Stomach (tissue), 9 donors: Measurements from ENCODE around the gene SMC1B. TPM values are rescaled to one million over a fixed set of nuclear protein-coding genes. Genes with fewer than 3 reads are reported as not detected.
"Not testable (repeated sequence)": the region's sequence is repeated elsewhere in the genome, so short reads cannot be mapped to it uniquely, and the experiment has no call there.

Experiments used
- DNase-seq, 2 donors: peaks; one replicate each; pipeline versions ENCODE4 v3.0.0 to v3.0.0-alpha.2; 2013 to 2019
- H3K27ac ChIP-seq, 5 donors: fragments of 200-600 bp in 4 of 5; sonication (generic) in 4 of 5; one replicate each; pipeline ENCODE4 v1.5.1; 2013 to 2019; ENCODE audit warnings: mild to moderate bottlenecking in 1 of 5, moderate library complexity in 1 of 5
- H3K27me3 ChIP-seq, 3 donors: fragments of 200-600 bp; sonication (generic); one replicate each; pipeline ENCODE4 v1.5.1; 2017 to 2019; ENCODE audit warnings: mixed run types in 1 of 3
- H3K36me3 ChIP-seq, 4 donors: fragments of 200-600 bp; sonication (generic); 1 replicate in 3 of 4; 2 replicates in 1 of 4; pipeline ENCODE4 v1.5.1; 2016 to 2019
- H3K4me1 ChIP-seq, 4 donors: fragments of 200-600 bp; sonication (generic); one replicate each; pipeline ENCODE4 v1.5.1; 2016 to 2019
- H3K4me3 ChIP-seq, 4 donors: fragments of 200-600 bp; sonication (generic) in 3 of 4; one replicate each; pipeline ENCODE4 v1.5.1; 2016 to 2019; ENCODE audit warnings: mild to moderate bottlenecking in 1 of 4
- H3K9me3 ChIP-seq, 4 donors: fragments of 200-600 bp; sonication (generic); one replicate each; pipeline ENCODE4 v1.5.1; 2016 to 2019
- CTCF ChIP-seq, 7 experiments: fragments of 450-650 bp in 4 of 7; fragments of 200-600 bp in 3 of 7; sonication (generic) in 3 of 7; IDR thresholded peaks; one replicate each; pipeline ENCODE4 v1.5.1; 2016 to 2019; ENCODE audit warnings: antibody characterized with exemption in 7 of 7, control low read depth in 2 of 7, mild to moderate bottlenecking in 1 of 7
- EP300 ChIP-seq: sonication (generic); formaldehyde crosslinking; IDR thresholded peaks from one replicate; pipeline ENCODE4 v1.6.1; 2017; ENCODE audit warnings: antibody characterized with exemption
- POLR2A ChIP-seq, 4 donors: fragments of 450-650 bp; IDR thresholded peaks; one replicate each; pipeline ENCODE4 v1.6.1; 2016; ENCODE audit warnings: antibody characterized with exemption in 4 of 4, control low read depth in 2 of 4, mild to moderate bottlenecking in 1 of 4, moderate library complexity in 1 of 4
- POLR2AphosphoS5 ChIP-seq, 3 donors: sonication (generic); formaldehyde crosslinking; IDR thresholded peaks; one replicate each; pipeline ENCODE4 v1.6.1; 2016; ENCODE audit warnings: antibody characterized with exemption in 3 of 3
- WGBS, 5 donors: extraction: QIAGEN DNeasy Blood & Tissue Kit in 3 of 5; methylation state at CpG; one replicate each; pipeline versions ENCODE4 v1.1.5 to v1.1.7; 2013 to 2018; 5-methylcytosine and 5-hydroxymethylcytosine counted together
- intact Hi-C: fragments of 100-400 bp; cut with DNase I; formaldehyde crosslinking; loops from one replicate; pipeline ENCODE4 v1.15.1; 2023; ENCODE audit warnings: low total_unique reads
- polyA plus RNA-seq, 3 donors: library from polyadenylated mRNA; stranded (reverse); fragments of 200-250 nt; gene quantifications; one replicate each; pipeline ENCODE4 v1.2.3, GENCODE V29; 2013
- total RNA-seq, 5 donors: library from RNA; depleted of rRNA; stranded (reverse); fragments of >200 nt; gene quantifications; one replicate each; pipeline versions ENCODE4 v1.1.0 to v1.2.3, GENCODE V29; 2014 to 2016
- donor health status: healthy with polysubstance abuse.
- donor health status: Bipolar disorder and iron deficiency.
- donor health status: healthy.

The SMC1B gene
- total and polyA plus RNA-seq, 8 donors, result 0.05 TPM; not detected in 7

GRCh38 chr22:45438336-45438735 lies 24.9 kb upstream of the SMC1B start:
- Histone ChIP-seq H3K27ac (no peak overlapping the region), H3K4me3 (no peak overlapping the region), H3K36me3 (no peaks in the 10 kb centered on the region), H3K9me3 (no peaks in the 10 kb centered on the region), H3K4me1 (peaks cover 0 to 19% (median 8%) of the 10 kb centered on the region in 4 donors), H3K27me3 (no peaks in the 10 kb centered on the region)
- DNase-seq, result peak in 1 of 2 donors; percentile 33
- no peak for TF ChIP-seq POLR2A (IDR thresholded peaks at IDR 0.05)
- TF ChIP-seq POLR2AphosphoS5 (IDR thresholded peaks at IDR 0.05), result no peak
- no peak for TF ChIP-seq EP300
- TF ChIP-seq CTCF (IDR thresholded peaks at IDR 0.05), result no peak
- intact Hi-C loops, result no loop called here

GRCh38 chr22:45436871-45437517 lies 23.6 kb upstream of the SMC1B start:
- H3K4me1 ChIP-seq, result peaks cover 0 to 19% (median 8%) of the 10 kb centered on the region in 4 donors
- H3K36me3 ChIP-seq, intact Hi-C loops, H3K27ac ChIP-seq, H3K4me3 ChIP-seq, H3K27me3 ChIP-seq, DNase-seq, H3K9me3 ChIP-seq: not testable (repeated sequence)
- 73 to 90% (median 83%) methylated on average over 10 to 34 of the region's 34 CpGs for WGBS, 5 donors

GRCh38 chr22:45435544-45436139 lies 22.2 kb upstream of the SMC1B start:
- no peak overlapping the region for H3K4me3 ChIP-seq
- intact Hi-C loops, result no loop called here
- no peaks in the 10 kb centered on the region for H3K9me3 ChIP-seq
- DNase-seq, result peak; percentile 92 to 96
- peaks cover 0 to 11% (median 8%) of the 10 kb centered on the region in 4 donors for H3K4me1 ChIP-seq
- TF ChIP-seq EP300 (no peak), CTCF (IDR thresholded peaks at IDR 0.05) (peak in 6 of 7 experiments; percentile 83 to 98 (median 96)), POLR2AphosphoS5 (IDR thresholded peaks at IDR 0.05) (peak in 2 of 3 donors; percentile 43 to 84), POLR2A (IDR thresholded peaks at IDR 0.05) (no peak)
- H3K27me3 ChIP-seq, result no peaks in the 10 kb centered on the region
- H3K36me3 ChIP-seq, result no peaks in the 10 kb centered on the region
- 2 to 6% (median 5%) methylated on average over 18 to 20 of the region's 20 CpGs for WGBS, 5 donors
- peak overlapping the region; percentile 4 to 70 (median 63) for H3K27ac ChIP-seq

- no peak for TF ChIP-seq POLR2AphosphoS5 (IDR thresholded peaks at IDR 0.05)
- no peak for TF ChIP-seq EP300
- TF ChIP-seq CTCF (IDR thresholded peaks at IDR 0.05), result no peak
- no peak for TF ChIP-seq POLR2A (IDR thresholded peaks at IDR 0.05)
- DNase-seq, result no peak
- WGBS, 5 donors, result 75 to 87% (median 85%) methylated on average over 5 to 6 of the region's 6 CpGs
- no peaks in the 10 kb centered on the region for H3K27me3 ChIP-seq
- H3K9me3 ChIP-seq, result no peaks in the 10 kb centered on the region
- H3K36me3 ChIP-seq, result no peaks in the 10 kb centered on the region
- intact Hi-C loops, result no loop called here
- H3K4me3 ChIP-seq, result no peak overlapping the region
- peak overlapping the region in 4 of 5 donors; percentile 31 to 70 (median 66) for H3K27ac ChIP-seq
- H3K4me1 ChIP-seq, result peaks cover 0 to 11% (median 8%) of the 10 kb centered on the region in 4 donors
These were observed 21.6 kb upstream of the SMC1B start for GRCh38 chr22:45434981-45435380.

- H3K27me3 ChIP-seq, result no peaks in the 10 kb centered on the region
- H3K27ac ChIP-seq, result no peak overlapping the region
- peaks cover 0 to 9% (median 7%) of the 10 kb centered on the region in 4 donors for H3K4me1 ChIP-seq
- no peaks in the 10 kb centered on the region for H3K36me3 ChIP-seq
- H3K4me3 ChIP-seq, result no peak overlapping the region
- intact Hi-C loops, result no loop called here
- H3K9me3 ChIP-seq, result peaks cover 0 to 7% (median 0%) of the 10 kb centered on the region in 4 donors
- no peak for DNase-seq
- TF ChIP-seq POLR2AphosphoS5 (IDR thresholded peaks at IDR 0.05), result no peak
- no peak for TF ChIP-seq CTCF (IDR thresholded peaks at IDR 0.05)
- no peak for TF ChIP-seq EP300
- no peak for TF ChIP-seq POLR2A (IDR thresholded peaks at IDR 0.05)
- WGBS, 5 donors, result 88 to 93% (median 89%) methylated on average over 19 of the region's 19 CpGs
These were observed 17.5 kb upstream of the SMC1B start for GRCh38 chr22:45430871-45431270.
